HG02884 (cell line): ENCODE data around the gene CALCOCO2.
"Not testable (repeated sequence)": the region's sequence is repeated elsewhere in the genome, so short reads cannot be mapped to it uniquely, and the experiment has no call there.

Source experiments
- ATAC-seq: cut with Tn5 transposase; IDR thresholded peaks from one replicate; pipeline ENCODE4 v1.9.1; 2021; ENCODE audit warnings: mild to moderate bottlenecking, moderate library complexity; ENCODE audit not compliant: unreplicated experiment

Gene CALCOCO2

DNA sequence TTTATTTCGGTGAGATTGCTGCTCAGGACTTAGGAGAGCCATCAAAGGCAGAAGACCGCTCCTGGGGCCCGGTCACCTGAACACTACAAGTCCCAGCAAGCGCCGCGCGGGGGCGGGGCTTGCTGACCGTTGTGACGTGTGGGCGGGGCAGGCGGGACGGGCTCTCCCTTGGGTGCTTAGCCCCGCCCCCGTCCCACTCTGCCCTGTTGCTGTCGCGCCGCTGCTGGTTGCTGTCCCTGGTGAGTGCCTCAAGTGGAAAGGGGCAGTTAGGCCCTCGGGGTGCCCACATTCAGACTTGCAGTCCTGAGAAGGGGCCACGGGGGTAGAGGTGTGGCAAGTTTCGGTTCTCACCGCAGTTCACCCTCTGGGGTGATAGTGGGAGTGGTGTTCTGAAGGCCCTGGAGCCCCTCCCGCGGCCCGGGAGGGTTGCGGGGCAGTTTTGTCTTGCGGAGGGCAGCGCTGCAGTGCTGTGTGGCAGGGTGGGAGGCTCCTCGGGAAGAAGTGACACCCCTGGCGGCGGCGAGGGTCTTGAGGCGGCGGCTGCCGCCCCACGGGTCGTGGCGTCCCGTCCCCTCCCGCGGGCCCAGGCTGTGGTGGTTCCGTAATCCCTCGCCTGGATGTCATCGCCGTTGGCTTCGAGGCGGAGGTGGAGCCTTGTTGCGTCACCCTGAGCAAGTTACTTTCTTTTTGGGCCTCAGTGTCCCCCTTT is at the start of gene CALCOCO2:
Gene CALCOCO2, plus strand, starts transcription at position 196 of the 709 bp plus-strand sequence. CDS start 10,673 bp downstream, outside the sequence.
- peak; percentile 66 for ATAC-seq

DNA sequence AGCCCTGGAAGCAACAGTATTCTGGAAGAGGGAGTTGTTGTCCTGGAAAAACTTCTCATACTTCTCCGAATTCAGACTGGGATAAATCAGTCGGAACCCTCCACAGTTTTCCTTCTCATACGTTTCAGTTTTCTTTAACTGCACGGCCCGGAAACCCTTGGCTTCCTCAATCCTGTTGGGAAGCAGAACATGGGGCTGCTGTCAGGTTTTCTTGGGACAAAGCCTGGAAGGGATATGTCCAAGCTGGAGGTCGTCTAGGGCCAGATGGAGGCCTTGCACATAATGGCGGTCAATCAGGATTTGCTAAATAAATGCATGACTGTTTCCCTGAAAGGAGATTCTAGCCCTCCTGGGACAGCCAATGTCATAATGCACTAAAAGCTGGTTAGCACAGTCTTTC is 43.0 kb upstream of the CALCOCO2 start:
- ATAC-seq, result no peak

GRCh38 chr17:48790607-48791127 is 40.2 kb upstream of the CALCOCO2 start:
- ATAC-seq, result no peak

DNA sequence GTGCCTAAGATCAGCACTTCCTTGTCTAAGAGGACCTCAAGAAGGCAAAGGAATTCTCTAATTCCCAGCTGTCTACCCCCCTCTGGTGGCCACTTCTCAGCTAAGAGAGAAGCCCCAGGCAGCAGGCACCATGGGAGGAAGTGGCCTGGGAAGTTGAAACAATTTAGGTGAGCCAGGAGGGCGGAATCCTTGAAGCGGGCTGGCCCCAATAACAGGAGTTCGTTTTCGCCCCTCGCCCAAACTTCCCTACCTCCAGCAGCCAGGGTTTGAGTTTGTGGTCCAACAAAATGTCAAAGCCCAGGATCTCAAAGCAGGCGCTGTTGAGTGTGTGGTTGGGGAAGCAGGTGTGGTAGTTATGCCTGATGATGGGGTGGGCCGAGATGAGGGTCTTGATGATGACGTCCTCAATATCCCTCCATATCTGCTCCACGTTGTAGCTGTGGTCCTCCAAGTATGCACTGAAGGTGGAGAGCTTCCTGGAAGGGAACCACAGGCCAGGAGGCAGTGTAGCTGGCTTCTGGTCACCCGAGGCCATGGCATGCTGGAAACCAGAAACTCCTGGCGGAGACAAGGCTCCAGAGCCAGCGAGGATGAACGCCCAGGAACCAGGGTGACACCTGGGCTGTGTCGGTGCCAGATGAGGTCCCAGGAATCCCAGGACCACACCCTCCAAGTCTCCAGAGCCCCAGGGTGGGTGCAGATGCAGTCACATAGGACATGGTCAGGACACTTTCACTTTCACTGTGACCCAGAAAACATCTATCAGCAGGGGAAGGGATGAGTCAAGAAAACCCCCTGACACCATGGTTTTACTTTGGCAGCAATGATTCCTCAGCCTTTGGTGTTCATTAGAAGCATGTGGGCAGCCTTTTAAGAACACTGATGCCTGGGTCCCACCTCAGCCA is 39.5 kb upstream of the CALCOCO2 start:
- no peak for ATAC-seq

GRCh38 chr17:48792033-48792798 is 38.6 kb upstream of the CALCOCO2 start:
- ATAC-seq, result no peak

DNA sequence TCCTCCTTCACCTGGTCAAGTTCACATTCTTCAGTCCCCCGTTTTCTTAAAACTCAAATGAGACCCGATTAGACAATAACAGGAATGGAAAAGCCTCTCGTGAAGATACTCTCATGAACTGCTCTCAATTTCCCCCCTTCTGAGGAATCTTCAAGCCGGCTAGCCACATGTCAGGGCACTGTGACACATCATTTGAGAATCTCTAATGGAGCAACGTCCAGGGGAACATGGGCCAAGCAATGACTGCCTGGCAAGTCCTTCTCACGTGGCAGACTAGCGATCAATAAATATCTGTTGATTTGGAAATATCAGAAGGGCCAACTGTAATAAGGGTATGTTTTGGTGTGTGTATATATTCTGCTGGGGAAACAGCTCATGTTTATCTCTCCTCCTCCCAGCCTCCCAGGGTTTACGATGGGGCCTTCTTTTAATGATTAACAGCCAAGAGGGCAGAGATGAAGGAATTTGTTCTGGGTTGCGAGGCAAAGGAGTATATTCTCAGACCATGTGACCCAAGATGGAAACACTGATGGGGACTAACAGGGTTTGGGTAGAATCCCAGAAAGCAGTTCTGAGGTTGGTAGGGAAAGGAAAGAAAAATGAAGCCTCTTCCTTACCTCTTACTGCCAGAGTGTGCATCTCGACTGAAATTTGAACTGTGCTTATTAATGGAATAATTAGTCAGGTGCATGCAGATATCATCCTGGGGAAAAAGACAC is 35.2 kb upstream of the CALCOCO2 start:
- no peak for ATAC-seq

GRCh38 chr17:48796163-48796522 is 34.7 kb upstream of the CALCOCO2 start:
- ATAC-seq, result not testable (repeated sequence)

GRCh38 chr17:48799069-48799723 is 31.6 kb upstream of the CALCOCO2 start:
- no peak for ATAC-seq

GRCh38 chr17:48800626-48801217 is 30.1 kb upstream of the CALCOCO2 start:
- no peak for ATAC-seq

GRCh38 chr17:48804936-48805411 is 25.9 kb upstream of the CALCOCO2 start:
- no peak for ATAC-seq

- ATAC-seq, result no peak
Observed at GRCh38 chr17:48809182-48809581, 21.7 kb upstream of the CALCOCO2 start.

DNA sequence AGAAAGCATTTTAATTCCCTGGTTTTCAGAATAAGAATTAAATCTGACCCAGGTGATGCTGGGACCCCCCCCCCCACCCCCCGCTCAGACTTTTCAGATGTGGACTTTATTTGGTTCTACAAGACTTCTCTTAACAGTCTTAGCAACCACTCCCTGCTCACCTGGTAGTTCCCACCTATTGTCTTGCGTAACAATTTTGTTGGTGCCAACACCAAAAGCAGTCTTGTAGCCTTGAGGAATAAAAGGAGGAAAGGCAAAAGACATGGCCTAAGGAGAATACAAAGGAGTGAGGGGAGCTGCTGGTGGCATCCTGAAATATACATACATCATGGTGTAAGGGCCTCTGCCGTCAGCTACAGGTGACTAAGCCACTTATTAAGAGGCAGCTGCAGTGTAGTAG is 18.8 kb upstream of the CALCOCO2 start:
- no peak for ATAC-seq

DNA sequence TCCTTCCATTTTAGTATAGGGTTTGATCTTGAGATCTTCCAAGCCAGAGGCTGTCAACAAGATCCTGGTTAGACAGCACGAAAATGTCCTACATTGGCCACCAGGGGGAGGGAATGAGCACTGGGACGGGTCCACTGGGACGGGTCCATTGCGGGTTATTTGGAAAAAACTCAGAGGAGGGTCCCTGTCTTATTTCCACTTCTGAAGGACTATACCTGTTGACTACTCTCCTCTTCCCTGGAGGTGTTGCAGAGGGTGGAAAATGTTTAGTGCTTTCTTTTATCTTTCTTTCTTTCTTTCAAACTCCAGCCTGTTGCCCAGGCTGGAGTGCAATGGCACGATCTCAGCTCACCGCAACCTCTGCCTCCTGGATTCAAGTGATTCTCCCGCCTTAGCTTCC is 16.3 kb upstream of the CALCOCO2 start:
- no peak for ATAC-seq

DNA sequence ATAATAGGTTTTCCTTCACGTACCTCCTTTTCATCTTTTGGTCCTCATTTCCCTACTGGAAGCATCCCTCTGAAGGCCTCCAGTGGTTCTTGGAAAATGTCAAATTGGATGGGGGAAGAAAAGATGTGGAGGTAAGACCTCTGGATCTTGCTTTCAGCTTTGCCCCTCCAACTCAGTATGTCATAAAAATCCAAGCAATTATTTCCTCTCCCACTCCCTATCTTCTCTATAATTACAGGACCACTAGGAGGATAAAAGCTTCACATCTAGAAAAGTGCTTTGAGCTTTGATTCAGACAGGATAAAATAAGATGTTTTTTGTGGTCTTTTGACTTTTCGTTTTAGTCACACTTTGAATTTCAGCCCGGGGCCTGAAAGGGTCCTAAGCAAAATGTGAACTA is 15.5 kb upstream of the CALCOCO2 start:
- ATAC-seq, result no peak

GRCh38 chr17:48816438-48816773 is 14.4 kb upstream of the CALCOCO2 start:
- ATAC-seq, result no peak

- peak; percentile 66 for ATAC-seq
Observed at GRCh38 chr17:48816774-48817590, 13.9 kb upstream of the CALCOCO2 start, which contains the start of gene TTLL6. Gene TTLL6 (minus strand): TSS chr17:48817229. CDS start chr17:48817072, 157 bp downstream.

- ATAC-seq, result no peak
Observed at GRCh38 chr17:48818361-48818841, 12.4 kb upstream of the CALCOCO2 start.

- ATAC-seq, result no peak
Observed at GRCh38 chr17:48819466-48819865, 11.4 kb upstream of the CALCOCO2 start.
